Panc1 (cell line): ENCODE measurements around the gene EFEMP1. TPM values are rescaled to one million over a fixed set of nuclear protein-coding genes. Genes with fewer than 3 reads are reported as not detected.
"Not testable (repeated sequence)": the region's sequence is repeated elsewhere in the genome, so short reads cannot be mapped to it uniquely, and the experiment has no call there.

ENCODE experiments used
- ATAC-seq: fragments of 200-7000 bp; cut with Tn5 transposase; 2 replicates; pipeline ENCODE4 v1.9.1; 2020; ENCODE audit warnings: mild to moderate bottlenecking, moderate library complexity
- BruUV-seq: library from RNA; stranded (reverse); fragments of 400-500 nt; replicated peaks from 2 replicates; lab custom pipeline; 2021; lab: Mats Ljungman, UMichigan
- CTCF ChIA-PET: fragments of 300-600 bp; sonication (Branson Sonifier 250); formaldehyde crosslinking; loops from one replicate; lab custom pipeline; 2022; ENCODE audit warnings: antibody characterized with exemption; lab: Charles Lee
- POLR2A ChIA-PET: fragments of 300-600 bp; sonication (Branson Sonifier 250); formaldehyde crosslinking; loops from one replicate; lab custom pipeline; 2022; ENCODE audit warnings: antibody characterized with exemption; lab: Charles Lee
- DNase-seq: peaks from one replicate; pipeline ENCODE4 v3.0.0-alpha.2; 2010; ENCODE audit warnings: low read depth, low spot score
- H3K27ac ChIP-seq: 2 replicates; pipeline ENCODE4 v1.5.1; 2011; ENCODE audit warnings: mild to moderate bottlenecking, low read length, inconsistent platforms
- H3K27me3 ChIP-seq: fragments of 200-500 bp; sonication (Bioruptor generic); 2 replicates; pipeline ENCODE4 v1.6.0; 2014; ENCODE audit warnings: low read length, inconsistent platforms; ENCODE audit not compliant: control insufficient read depth, insufficient read depth
- H3K36me3 ChIP-seq: fragments of 200-500 bp; sonication (Bioruptor generic); 2 replicates; pipeline ENCODE4 v1.5.1; 2014; ENCODE audit warnings: inconsistent platforms, mild to moderate bottlenecking, low read length, moderate library complexity; ENCODE audit not compliant: control insufficient read depth, insufficient read depth
- H3K4me1 ChIP-seq: 2 replicates; pipeline ENCODE4 v1.5.1; 2011; ENCODE audit warnings: inconsistent platforms, mild to moderate bottlenecking, low read length, moderate library complexity; ENCODE audit not compliant: control insufficient read depth, insufficient read depth
- H3K4me3 ChIP-seq, 2 experiments: 2 replicates each; pipeline ENCODE4 v1.5.1; 2011 to 2012; ENCODE audit warnings: low read depth in 2 of 2, low read length in 2 of 2, mild to moderate bottlenecking in 2 of 2, inconsistent platforms in 1 of 2, moderate library complexity in 1 of 2
- H3K9me3 ChIP-seq: fragments of 200-500 bp; sonication (Bioruptor generic); 2 replicates; pipeline ENCODE4 v1.5.1; 2014; ENCODE audit warnings: low read depth, mild to moderate bottlenecking, inconsistent platforms, low read length, moderate library complexity; ENCODE audit not compliant: control insufficient read depth, insufficient read depth
- POLR2AphosphoS5 ChIP-seq: IDR thresholded peaks from 2 replicates; pipeline ENCODE4 v1.6.1; 2012; ENCODE audit warnings: mild to moderate bottlenecking, low read depth, low read length, moderate library complexity
- SIN3A ChIP-seq: IDR thresholded peaks from 2 replicates; pipeline ENCODE4 v1.6.1; 2012; ENCODE audit warnings: low read depth, mild to moderate bottlenecking, low read length, moderate library complexity, borderline replicate concordance; ENCODE audit not compliant: insufficient read depth
- TCF7L2 ChIP-seq: IDR thresholded peaks from 2 replicates; pipeline ENCODE4 v1.6.1; 2011; ENCODE audit warnings: mild to moderate bottlenecking, low read depth, low read length, inconsistent platforms
- in situ Hi-C: cut with HindIII; loops from 2 replicates; pipeline ENCODE4 v1.10.0; 2016; ENCODE audit warnings: low sequenced_read_pairs, low pct_unique_long_range_greater_than_20kb
- intact Hi-C: fragments of 100-400 bp; cut with micrococcal nuclease; formaldehyde crosslinking; loops from one replicate; pipeline ENCODE4 v1.10.0; 2022; ENCODE audit not compliant: unreplicated experiment
- total RNA-seq: library from RNA; stranded (reverse); gene quantifications from one replicate; pipeline ENCODE4 v1.2.1, GENCODE V29; 2021; ENCODE audit not compliant: unreplicated experiment
- TF ChIP-seq, protein P1 (sequence below): fragments of 450-650 bp; IDR thresholded peaks from 2 replicates; pipeline ENCODE4 v1.5.1; 2017; ENCODE audit warnings: mild to moderate bottlenecking
- TF ChIP-seq, protein P2 (sequence below), 2 experiments: IDR thresholded peaks; 2 replicates each; pipeline ENCODE4 v1.6.1; 2011 to 2012; ENCODE audit warnings: low read depth in 2 of 2, control low read depth in 1 of 2, low read length in 1 of 2, mild to moderate bottlenecking in 1 of 2, moderate library complexity in 1 of 2; ENCODE audit not compliant: insufficient read depth in 1 of 2

The EFEMP1 gene
- total RNA-seq, 1 experiment from 2014 or later, result 15.5 TPM

DNA sequence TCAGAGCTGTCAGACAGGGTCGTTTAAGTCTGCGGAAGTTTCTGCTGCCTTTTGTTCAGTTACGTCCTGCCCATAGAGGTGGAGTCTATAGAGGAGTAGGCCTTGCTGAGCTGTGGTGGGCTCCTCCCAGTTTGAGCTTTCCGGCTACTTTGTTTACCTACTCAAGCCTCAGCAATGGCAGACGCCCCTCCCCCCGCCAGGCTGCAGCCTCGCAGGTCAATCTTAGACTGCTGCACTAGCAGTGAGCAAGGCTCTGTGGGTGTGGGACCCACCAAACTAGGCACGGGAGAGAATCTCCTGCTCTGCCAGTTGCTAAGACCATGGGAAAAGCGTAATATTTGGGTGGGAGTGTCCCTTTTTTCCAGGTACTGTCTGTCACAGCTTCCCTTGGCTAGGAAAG, 86.5 kb downstream of the EFEMP1 start:
- intact Hi-C loops (no loop called here), in situ Hi-C loops (no loop called here)
- CTCF ChIA-PET, result no interaction called here
- peaks cover 14% of the 10 kb centered on the region for H3K4me1 ChIP-seq
- ATAC-seq, result no peak
- no peak for DNase-seq
- POLR2A ChIA-PET, result no interaction called here
- no peaks in the 10 kb centered on the region for H3K27me3 ChIP-seq
- TF ChIP-seq SIN3A (no peak), POLR2AphosphoS5 (no peak), TCF7L2 (no peak)
- TF ChIP-seq, protein P1, sequence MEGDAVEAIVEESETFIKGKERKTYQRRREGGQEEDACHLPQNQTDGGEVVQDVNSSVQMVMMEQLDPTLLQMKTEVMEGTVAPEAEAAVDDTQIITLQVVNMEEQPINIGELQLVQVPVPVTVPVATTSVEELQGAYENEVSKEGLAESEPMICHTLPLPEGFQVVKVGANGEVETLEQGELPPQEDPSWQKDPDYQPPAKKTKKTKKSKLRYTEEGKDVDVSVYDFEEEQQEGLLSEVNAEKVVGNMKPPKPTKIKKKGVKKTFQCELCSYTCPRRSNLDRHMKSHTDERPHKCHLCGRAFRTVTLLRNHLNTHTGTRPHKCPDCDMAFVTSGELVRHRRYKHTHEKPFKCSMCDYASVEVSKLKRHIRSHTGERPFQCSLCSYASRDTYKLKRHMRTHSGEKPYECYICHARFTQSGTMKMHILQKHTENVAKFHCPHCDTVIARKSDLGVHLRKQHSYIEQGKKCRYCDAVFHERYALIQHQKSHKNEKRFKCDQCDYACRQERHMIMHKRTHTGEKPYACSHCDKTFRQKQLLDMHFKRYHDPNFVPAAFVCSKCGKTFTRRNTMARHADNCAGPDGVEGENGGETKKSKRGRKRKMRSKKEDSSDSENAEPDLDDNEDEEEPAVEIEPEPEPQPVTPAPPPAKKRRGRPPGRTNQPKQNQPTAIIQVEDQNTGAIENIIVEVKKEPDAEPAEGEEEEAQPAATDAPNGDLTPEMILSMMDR, result no peak
- TF ChIP-seq, protein P2, sequence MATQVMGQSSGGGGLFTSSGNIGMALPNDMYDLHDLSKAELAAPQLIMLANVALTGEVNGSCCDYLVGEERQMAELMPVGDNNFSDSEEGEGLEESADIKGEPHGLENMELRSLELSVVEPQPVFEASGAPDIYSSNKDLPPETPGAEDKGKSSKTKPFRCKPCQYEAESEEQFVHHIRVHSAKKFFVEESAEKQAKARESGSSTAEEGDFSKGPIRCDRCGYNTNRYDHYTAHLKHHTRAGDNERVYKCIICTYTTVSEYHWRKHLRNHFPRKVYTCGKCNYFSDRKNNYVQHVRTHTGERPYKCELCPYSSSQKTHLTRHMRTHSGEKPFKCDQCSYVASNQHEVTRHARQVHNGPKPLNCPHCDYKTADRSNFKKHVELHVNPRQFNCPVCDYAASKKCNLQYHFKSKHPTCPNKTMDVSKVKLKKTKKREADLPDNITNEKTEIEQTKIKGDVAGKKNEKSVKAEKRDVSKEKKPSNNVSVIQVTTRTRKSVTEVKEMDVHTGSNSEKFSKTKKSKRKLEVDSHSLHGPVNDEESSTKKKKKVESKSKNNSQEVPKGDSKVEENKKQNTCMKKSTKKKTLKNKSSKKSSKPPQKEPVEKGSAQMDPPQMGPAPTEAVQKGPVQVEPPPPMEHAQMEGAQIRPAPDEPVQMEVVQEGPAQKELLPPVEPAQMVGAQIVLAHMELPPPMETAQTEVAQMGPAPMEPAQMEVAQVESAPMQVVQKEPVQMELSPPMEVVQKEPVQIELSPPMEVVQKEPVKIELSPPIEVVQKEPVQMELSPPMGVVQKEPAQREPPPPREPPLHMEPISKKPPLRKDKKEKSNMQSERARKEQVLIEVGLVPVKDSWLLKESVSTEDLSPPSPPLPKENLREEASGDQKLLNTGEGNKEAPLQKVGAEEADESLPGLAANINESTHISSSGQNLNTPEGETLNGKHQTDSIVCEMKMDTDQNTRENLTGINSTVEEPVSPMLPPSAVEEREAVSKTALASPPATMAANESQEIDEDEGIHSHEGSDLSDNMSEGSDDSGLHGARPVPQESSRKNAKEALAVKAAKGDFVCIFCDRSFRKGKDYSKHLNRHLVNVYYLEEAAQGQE (IDR thresholded peaks at IDR 0.05; ENCODE audit: insufficient read depth in 1 of 2, low read depth in 2 of 2, low read length in 1 of 2), result no peak
- H3K4me3 ChIP-seq, result no peak overlapping the region
- no peak overlapping the region for H3K27ac ChIP-seq
- H3K36me3 ChIP-seq, result no peaks in the 10 kb centered on the region
- H3K9me3 ChIP-seq, result no peaks in the 10 kb centered on the region
- no TSS peak for BruUV-seq

DNA sequence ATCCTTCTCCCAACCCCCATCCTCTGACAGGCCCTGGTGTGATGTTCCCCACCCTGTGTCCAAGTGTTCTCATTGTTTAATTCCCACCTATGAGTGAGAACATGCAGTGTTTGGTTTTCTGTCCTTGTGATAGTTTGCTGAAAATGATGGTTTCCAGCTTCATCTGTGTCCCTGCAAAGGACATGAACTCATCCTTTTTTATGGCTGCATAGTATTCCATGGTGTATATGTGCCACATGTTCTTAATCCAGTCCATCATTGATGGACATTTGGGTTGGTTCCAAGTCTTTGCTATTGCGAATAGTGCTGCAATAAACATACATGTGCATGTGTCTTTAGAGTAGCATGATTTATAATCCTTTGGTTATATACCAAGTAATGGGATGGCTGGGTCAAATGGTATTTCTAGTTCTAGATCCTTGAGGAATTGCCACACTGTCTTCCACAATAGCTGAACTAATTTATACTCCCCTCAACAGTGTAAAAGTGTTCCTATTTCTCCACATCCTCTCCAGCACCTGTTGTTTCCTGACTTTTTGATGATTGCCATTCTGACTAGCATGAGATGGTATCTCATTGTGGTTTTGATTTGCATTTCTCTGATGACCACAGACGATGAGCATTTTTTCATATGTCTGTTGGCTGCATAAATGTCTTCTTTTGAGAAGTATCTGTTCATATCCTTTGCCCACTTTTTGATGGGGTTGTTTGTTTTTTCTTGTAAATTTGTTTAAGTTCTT, 91.7 kb downstream of the EFEMP1 start:
- CTCF ChIA-PET, H3K4me1 ChIP-seq, H3K27ac ChIP-seq, ATAC-seq, H3K36me3 ChIP-seq, in situ Hi-C loops, H3K4me3 ChIP-seq, BruUV-seq, H3K9me3 ChIP-seq, intact Hi-C loops, DNase-seq, POLR2A ChIA-PET, H3K27me3 ChIP-seq: not testable (repeated sequence)

GRCh38 chr2:55827855-55828254, 95.7 kb downstream of the EFEMP1 start:
- Histone ChIP-seq H3K27me3 (no peaks in the 10 kb centered on the region), H3K4me3 (no peak overlapping the region), H3K36me3 (no peaks in the 10 kb centered on the region), H3K9me3 (no peaks in the 10 kb centered on the region), H3K4me1 (no peaks in the 10 kb centered on the region), H3K27ac (no peak overlapping the region)
- ChIA-PET CTCF (no interaction called here), POLR2A (no interaction called here)
- in situ Hi-C loops (no loop called here), intact Hi-C loops (no loop called here)
- ATAC-seq (no peak), DNase-seq (no peak)
- no TSS peak for BruUV-seq
- no peak for TF ChIP-seq POLR2AphosphoS5
- TF ChIP-seq SIN3A, result no peak
- TF ChIP-seq, protein P2 (IDR thresholded peaks at IDR 0.05; ENCODE audit: insufficient read depth in 1 of 2, low read depth in 2 of 2, low read length in 1 of 2), result no peak
- no peak for TF ChIP-seq TCF7L2
- TF ChIP-seq, protein P1, result no peak
